ENCODE measurements around the gene SLC43A2.

GRCh38 chr17:1582374-1582773 is 46.3 kb downstream of the SLC43A2 start:
- no peak for TF ChIP-seq CTCF (IDR thresholded peaks at IDR 0.05)
- TF ChIP-seq POLR2A (IDR thresholded peaks at IDR 0.05): no peak
